ENCODE measurements around the gene BPIFA2. TPM values are rescaled to one million over a fixed set of nuclear protein-coding genes. Genes with fewer than 3 reads are reported as not detected.
A peak's percentile ranks its signal among the peaks of the same experiment; 100 is the strongest.

BPIFA2 gene
- total RNA-seq, 1 donor from 2014 or later, result not detected

DNA sequence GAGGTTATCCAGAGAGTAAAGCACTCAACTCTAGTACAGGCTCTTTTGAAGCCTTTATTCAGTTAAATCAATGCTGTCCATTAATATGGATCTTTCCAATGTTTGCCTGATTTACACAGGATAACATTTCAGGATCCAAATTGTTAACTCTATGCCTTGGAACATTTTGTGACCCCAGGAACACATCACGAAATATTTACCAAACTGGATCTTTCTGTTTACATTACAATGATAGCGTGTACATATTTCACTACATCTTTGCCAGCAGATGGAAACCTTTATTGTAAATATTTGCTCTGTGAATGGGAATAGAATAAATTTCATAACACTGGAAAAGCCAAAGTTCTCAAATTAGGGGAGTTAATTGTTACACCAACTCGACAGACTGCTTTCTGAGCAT lies 23.5 kb downstream of the BPIFA2 start:
- DNase-seq (ENCODE audit: low spot score in 2 of 2), result no peak
- FAIRE-seq, result no peak

- FAIRE-seq, result no peak
- DNase-seq (ENCODE audit: low spot score in 2 of 2), result no peak
These were observed 24.0 kb downstream of the BPIFA2 start for GRCh38 chr20:33191955-33192354.

GRCh38 chr20:33192912-33193501 lies 25.0 kb downstream of the BPIFA2 start:
- DNase-seq (ENCODE audit: low spot score in 2 of 2) (no peak), FAIRE-seq (no peak)

- DNase-seq (ENCODE audit: low spot score in 2 of 2), result no peak
- FAIRE-seq, result no peak
These were observed 31.1 kb downstream of the BPIFA2 start for GRCh38 chr20:33199026-33199425.

DNA sequence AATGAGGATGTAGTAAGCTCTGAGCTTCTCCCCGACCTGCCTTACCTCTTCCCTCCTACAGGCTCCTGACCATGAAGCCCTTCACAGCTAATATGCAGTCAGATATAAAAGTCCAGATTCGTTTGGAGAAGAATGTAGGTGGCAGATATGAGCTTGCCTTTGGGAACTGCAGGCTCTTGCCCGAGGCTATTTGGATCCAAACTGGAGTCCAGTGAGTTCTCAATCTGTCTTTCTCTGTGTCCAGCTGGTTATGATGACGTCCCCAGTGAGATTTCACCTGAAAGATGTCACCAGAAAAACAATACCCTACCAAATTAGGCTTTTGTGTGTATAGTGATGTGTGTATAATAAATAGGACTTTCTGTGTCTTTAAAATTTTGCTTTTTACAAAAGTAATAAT lies 34.5 kb downstream of the BPIFA2 start:
- no peak for DNase-seq (ENCODE audit: low spot score in 2 of 2)
- FAIRE-seq, result no peak

DNA sequence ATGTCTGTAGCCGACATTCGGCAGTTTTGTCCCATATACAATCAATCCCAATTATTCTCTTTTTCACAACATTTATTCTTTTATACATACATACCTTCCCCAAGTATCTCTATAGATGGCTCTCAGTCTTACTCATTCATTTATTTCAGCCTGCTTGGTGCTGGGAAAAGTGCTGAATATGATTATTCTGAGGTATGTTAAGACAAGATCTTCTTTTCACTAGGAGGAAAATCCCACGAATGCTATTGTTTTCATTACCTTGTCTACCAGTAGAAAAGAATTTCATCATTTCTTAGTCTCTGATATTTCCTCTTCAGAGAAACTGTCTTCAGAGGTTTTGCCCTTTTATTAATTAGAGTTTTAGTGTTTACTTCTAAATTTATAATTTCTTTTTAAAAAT lies 35.5 kb downstream of the BPIFA2 start:
- DNase-seq (ENCODE audit: low spot score in 2 of 2) (no peak), FAIRE-seq (no peak)

GRCh38 chr20:33209789-33210188 lies 41.8 kb downstream of the BPIFA2 start:
- peak; percentile 16 to 41 for DNase-seq (ENCODE audit: low spot score in 2 of 2)
- FAIRE-seq, result no peak

DNA sequence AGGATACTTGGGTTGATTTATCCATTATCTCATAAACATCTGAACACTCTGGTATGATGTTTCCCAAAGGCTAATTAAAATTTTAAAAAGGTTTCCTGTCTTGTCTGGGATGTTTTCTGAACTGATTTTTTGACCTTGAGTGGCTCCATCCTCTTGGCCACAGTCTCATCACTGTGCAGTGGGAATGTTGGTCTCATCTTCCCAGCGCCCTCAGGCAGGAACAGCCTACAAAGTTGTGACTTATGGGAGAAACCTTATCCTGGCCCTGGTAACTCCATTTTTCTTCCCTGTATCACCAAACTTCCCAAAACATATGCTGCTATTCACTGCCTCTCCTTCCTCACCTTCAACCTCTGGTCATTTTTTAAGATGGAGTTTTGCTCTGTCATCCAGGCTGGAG lies 42.4 kb downstream of the BPIFA2 start:
- FAIRE-seq (no peak), DNase-seq (ENCODE audit: low spot score in 2 of 2) (no peak)

DNA sequence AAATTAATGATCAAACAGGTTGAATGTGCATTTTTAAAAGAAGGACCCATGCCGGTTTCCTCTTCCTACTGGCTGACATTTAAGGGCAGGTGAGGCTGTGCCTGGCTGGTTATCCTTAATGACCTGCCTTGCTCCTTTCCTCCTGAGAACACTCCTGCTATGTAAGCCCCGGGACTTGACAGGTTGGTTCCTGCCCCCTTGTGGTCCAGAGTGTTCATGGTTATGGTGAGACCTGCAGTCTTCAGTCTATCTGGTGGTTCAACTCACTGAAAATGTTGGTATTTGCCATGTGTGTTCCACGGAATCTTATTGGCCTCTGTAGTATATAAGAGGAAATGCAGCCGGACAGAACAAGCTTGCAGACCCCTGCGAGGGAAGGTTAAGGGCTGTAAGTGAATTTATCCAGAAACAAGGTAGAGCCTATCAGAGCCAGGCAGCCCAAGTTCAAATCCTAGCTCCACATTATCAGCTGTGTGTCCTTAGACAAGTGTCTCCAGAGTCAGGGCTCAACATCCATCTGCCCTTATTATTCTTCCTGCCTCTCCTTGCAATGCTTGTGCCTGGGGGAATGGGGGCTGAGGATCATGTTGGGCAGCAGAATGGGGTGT lies 44.0 kb downstream of the BPIFA2 start:
- FAIRE-seq (no peak), DNase-seq (ENCODE audit: low spot score in 2 of 2) (peak in 1 of 2 donors; percentile 36)

DNA sequence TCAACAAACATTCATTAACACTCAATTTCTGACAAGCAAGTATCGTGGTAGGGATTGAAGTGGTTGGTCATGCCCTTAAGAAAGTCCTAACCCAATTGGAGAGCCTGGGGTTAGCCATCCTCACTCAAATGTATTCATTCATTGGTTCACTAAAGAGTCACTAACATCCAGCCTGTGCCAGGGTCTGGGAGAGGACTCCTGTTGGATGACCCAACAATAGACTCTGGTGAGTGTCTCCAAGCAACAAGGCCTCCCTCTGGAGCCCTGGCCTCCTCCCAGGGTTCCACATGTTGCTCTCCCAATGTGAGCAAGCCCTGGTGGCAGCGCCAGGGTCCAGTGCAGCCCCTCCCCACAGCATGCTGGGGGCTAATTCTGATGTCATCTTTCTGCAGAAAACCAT lies 49.1 kb downstream of the BPIFA2 start, which contains the start of gene BPIFA3:
TSS of gene BPIFA3 (plus strand) at position 301 of the 400 bp plus-strand sequence. CDS start 185 bp downstream, outside the sequence.
- FAIRE-seq (no peak), DNase-seq (ENCODE audit: low spot score in 2 of 2) (no peak)

- FAIRE-seq (no peak), DNase-seq (ENCODE audit: low spot score in 2 of 2) (no peak)
These were observed 56.4 kb downstream of the BPIFA2 start for GRCh38 chr20:33224399-33224798.

- FAIRE-seq (no peak), DNase-seq (ENCODE audit: low spot score in 2 of 2) (no peak)
These were observed 61.9 kb downstream of the BPIFA2 start for GRCh38 chr20:33229843-33230242.

Other genes with a start within 250 kb of the BPIFA2 start
- not detected for gene SUN5, start 163.7 kb upstream of the BPIFA2 start, total RNA-seq
- not detected for gene BPIFB2, start 160.5 kb upstream of the BPIFA2 start, total RNA-seq
- not detected for gene BPIFB6, start 136.5 kb upstream of the BPIFA2 start, total RNA-seq
- gene BPIFB3, start 114.3 kb upstream of the BPIFA2 start, total RNA-seq, result not detected
- not detected for gene BPIFB4, start 88.5 kb upstream of the BPIFA2 start, total RNA-seq
- not detected for gene BPIFA3, start 49.2 kb downstream of the BPIFA2 start, total RNA-seq
- not detected for gene BPIFA1, start 67.8 kb downstream of the BPIFA2 start, total RNA-seq
- not detected for gene BPIFB1, start 115.1 kb downstream of the BPIFA2 start, total RNA-seq
- gene CDK5RAP1, start 233.4 kb downstream of the BPIFA2 start, total RNA-seq, result 22.8 TPM

All from frontal cortex (tissue), 4 donors.